AG09319 (cell line): ENCODE measurements around the gene CEP170.
"Not testable (repeated sequence)": the region's sequence is repeated elsewhere in the genome, so short reads cannot be mapped to it uniquely, and the experiment has no call there.

Source experiments
- DNase-seq: peaks from one replicate; pipeline ENCODE4 v3.0.0-alpha.2; 2010; ENCODE audit warnings: low read depth; ENCODE audit errors: extremely low read depth
- CTCF ChIP-seq: IDR thresholded peaks from 2 replicates; pipeline ENCODE4 v1.5.1; 2011; ENCODE audit warnings: low read depth, mild to moderate bottlenecking, inconsistent platforms, low read length, moderate library complexity

The CEP170 gene

GRCh38 chr1:243233908-243234307, 21.2 kb downstream of the CEP170 start:
- no peak for TF ChIP-seq CTCF
- peak; percentile 52 for DNase-seq

GRCh38 chr1:243230914-243231313, 24.2 kb downstream of the CEP170 start:
- no peak for DNase-seq
- TF ChIP-seq CTCF, result no peak

- no peak for TF ChIP-seq CTCF
- DNase-seq, result no peak
These were observed 25.6 kb downstream of the CEP170 start for GRCh38 chr1:243229526-243229925.

GRCh38 chr1:243227622-243228021, 27.5 kb downstream of the CEP170 start:
- no peak for DNase-seq
- no peak for TF ChIP-seq CTCF

- DNase-seq, result no peak
- TF ChIP-seq CTCF, result no peak
These were observed 37.0 kb downstream of the CEP170 start for GRCh38 chr1:243218059-243218458.

- TF ChIP-seq CTCF, result no peak
- no peak for DNase-seq
These were observed 37.7 kb downstream of the CEP170 start for GRCh38 chr1:243217349-243217748.

GRCh38 chr1:243216741-243217140, 38.3 kb downstream of the CEP170 start:
- TF ChIP-seq CTCF, result no peak

GRCh38 chr1:243215276-243215875, 39.7 kb downstream of the CEP170 start:
- DNase-seq, result not testable (repeated sequence)

More at GRCh38 chr1:243216741-243217140, 38.3 kb downstream of the CEP170 start:
- no peak for DNase-seq
